D721Med (cell line): ENCODE data around the gene RNASEH2B.

Experiments used
- DNase-seq: peaks from one replicate; pipeline ENCODE4 v3.0.0; 2011; ENCODE audit warnings: low spot score; ENCODE audit not compliant: insufficient read length
- FAIRE-seq: peaks from 2 replicates; lab custom pipeline; 2011; peaks lifted over from hg19 to GRCh38; lab: Jason Lieb, UNC
- TF ChIP-seq, protein P1 (sequence below): IDR thresholded peaks from 2 replicates; pipeline ENCODE4 v1.5.1; 2012; ENCODE audit warnings: mild to moderate bottlenecking, control low read depth; ENCODE audit not compliant: insufficient read depth; ENCODE audit errors: missing control alignments

The RNASEH2B gene

DNA sequence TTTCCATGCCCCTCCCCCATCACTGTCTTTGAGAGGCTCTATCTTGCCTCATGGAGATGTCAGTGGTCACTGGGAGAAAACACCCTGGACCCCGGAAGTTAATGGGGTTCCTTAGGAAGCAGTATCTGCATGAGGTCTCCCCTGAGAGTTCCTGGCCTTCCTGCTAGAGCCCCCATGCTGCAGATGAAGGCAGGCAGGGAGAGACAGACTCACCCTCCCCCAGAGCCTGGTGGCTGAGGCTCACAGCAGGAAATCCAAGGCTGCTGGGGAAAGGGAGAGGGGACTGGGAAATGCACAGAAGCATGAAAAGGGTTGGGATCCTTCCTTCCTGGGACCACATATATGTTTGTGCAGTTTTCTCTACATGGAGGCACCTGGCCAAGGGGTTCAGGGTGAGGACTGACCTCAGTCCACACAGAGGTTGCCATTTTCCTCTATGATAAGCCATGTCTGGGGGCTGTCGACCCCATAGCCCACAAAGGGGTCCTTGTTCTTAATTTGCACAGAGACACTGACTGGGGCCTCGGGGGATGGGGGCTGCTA lies 95.4 kb downstream of the RNASEH2B start:
- DNase-seq: no peak
- no peak for FAIRE-seq
- TF ChIP-seq, protein P1, sequence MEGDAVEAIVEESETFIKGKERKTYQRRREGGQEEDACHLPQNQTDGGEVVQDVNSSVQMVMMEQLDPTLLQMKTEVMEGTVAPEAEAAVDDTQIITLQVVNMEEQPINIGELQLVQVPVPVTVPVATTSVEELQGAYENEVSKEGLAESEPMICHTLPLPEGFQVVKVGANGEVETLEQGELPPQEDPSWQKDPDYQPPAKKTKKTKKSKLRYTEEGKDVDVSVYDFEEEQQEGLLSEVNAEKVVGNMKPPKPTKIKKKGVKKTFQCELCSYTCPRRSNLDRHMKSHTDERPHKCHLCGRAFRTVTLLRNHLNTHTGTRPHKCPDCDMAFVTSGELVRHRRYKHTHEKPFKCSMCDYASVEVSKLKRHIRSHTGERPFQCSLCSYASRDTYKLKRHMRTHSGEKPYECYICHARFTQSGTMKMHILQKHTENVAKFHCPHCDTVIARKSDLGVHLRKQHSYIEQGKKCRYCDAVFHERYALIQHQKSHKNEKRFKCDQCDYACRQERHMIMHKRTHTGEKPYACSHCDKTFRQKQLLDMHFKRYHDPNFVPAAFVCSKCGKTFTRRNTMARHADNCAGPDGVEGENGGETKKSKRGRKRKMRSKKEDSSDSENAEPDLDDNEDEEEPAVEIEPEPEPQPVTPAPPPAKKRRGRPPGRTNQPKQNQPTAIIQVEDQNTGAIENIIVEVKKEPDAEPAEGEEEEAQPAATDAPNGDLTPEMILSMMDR: no peak

- TF ChIP-seq, protein P1: no peak
- no peak for DNase-seq
- FAIRE-seq: no peak
Observed at GRCh38 chr13:51005566-51005965, 96.0 kb downstream of the RNASEH2B start.
